KG1 (cell line): ENCODE results near the gene PMM2.
"Not testable (repeated sequence)": the region's sequence is repeated elsewhere in the genome, so short reads cannot be mapped to it uniquely, and the experiment has no call there.

Experiments
- DNase-seq: peaks from one replicate; lab custom pipeline; 2025; lab: John Stamatoyannopoulos, UW

Gene PMM2

DNA sequence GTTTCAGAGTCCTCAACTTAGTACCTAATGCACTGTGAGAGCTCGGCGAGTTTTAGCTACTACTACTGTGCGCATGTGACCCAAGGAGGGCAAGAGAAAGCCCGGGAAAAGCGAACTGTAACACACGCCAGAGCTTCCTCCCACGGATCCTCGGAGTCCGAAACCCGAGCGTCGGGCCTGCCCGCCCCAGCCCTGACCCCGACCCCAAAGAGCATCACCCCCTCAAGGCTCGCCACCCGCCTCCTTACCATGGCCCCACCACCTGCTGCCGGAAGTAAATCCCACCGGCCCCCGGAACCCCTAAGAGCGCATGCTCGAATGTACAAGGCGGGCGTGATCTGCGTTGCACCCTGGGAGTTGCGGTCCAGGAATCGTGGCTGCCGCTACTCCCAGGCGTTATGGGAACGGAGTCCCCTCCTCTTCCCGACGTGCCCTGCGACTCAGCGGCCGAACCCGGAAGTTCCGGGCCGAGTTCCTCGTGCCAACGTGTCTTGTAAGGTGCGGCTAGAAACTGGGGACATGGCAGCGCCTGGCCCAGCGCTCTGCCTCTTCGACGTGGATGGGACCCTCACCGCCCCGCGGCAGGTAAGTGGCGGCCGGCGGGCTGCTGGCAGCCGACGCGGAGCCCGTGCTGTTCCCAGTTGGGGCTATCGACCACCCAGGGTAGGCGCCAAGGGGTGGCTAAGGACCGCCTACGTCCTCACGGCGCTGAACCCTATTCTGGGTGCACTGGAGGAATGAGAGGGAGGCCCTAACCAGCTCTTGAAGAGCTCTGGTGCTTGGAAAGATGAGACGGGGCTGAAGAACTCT is at the start of gene PMM2, which contains the start of gene TMEM186:
PMM2 (plus strand) TSS at position 476 of the 810 bp plus-strand sequence; CDS start at position 520, 44 bp downstream.
TMEM186 (minus strand) TSS at position 276 of the 810 bp plus-strand sequence; CDS start at position 251, 25 bp downstream.
- peak; percentile 89 for DNase-seq

DNA sequence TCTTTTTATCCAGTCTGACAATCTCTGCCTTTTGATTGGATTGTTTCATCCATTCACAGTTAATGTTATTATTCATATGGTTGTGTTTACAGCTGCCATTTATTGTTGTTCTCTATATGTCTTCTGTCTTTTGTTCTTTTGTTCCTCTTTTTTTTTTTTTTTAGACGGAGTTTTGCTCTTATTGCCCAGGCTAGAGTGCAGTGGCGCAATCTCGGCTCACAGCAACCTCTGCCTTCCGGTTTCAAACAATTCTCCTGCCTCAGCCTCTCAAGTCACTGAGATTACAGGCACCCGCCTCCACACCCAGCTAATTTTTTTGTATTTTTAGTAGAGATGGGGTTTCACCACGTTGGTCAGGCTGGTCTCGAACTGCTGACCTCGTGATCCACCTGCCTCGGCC is 48.7 kb upstream of the PMM2 start:
- not testable (repeated sequence) for DNase-seq

DNA sequence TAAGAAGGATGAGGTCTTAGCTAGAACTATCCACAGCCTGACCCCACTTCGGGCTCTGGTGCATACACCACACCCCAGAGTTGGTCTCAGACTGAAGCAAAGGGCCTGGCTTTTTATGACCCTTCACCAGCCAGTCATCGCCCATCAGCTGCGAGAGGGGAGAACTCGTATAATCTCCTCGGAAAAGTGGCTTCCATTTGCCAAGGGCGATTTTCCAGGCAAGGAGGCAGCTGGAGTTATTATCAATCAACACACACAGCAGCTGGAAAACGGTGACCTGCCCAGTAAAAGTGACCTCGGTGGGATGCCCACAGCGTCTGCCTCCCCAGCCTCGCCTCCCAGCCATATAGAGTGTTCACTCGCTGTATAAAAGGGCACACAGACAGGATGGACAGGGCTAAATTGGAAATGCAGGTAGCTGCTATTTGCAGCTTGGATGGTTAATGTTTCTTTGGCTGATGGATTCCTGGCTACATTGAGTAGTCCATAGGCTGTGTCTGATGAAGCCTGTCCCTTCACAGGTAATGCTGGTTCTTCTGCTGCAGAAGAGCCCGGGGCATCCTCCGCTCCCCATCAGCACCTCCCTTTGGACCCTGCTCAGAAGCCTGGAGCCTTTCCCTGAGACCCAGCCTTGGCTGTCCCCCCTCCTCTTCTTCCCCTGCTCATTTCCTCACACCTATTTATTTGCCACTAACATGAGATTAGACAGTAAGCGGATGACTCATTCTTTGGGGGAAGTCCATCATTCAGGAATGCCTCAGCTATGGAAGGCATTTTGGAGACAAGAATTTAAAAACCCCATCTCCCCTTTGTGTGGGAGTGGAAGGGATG is 45.9 kb upstream of the PMM2 start:
- DNase-seq = no peak

DNA sequence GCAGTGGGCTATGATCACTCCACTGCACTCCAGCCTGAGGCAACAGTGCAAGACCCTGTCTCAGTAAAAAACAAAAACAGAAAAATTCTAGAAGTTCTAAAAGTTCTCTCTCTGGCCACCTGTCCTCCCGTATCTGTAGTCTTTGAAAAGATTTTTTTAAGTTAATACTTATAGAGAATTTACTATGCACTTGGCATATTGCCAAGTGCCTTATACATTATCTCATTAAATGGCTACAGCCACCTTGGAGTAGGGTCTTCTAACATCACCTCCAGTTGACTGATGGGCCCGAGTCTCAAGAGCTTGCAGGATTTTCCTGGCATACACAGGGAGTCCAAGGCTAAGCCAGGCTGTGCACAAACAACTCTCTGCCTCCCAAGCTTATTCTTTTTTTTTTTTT is 44.9 kb upstream of the PMM2 start:
- DNase-seq = no peak

DNA sequence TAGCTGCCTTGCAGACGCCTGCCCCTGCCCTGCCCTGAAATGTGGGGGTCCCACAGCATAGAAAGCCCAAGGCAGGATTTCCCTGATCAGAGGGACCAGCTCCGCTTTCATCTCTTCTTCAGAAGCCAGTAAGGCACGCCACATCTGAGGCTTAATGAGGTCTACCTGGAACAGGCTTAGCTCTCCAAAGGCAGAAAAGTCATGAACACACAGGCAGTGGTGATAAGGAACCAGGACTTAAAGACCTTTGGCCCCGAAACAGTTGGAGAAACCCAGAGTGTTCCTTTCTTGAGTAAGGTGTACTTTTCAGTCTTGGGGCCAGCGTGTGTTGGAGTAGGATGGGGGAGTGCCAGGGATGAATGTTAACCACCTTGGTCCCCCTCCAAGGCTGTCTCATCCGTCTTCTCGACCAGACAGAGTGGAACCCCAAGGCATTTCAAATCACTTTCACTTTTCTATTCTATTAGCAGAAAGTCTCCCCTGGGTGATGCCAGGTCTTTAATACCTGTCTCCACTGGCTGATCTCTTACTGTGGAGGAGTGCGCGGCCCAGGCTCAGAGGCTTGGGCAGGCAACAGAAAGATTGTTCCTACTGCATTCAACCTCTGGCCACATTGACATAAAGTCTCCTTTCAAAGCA is 44.1 kb upstream of the PMM2 start:
- no peak for DNase-seq

DNA sequence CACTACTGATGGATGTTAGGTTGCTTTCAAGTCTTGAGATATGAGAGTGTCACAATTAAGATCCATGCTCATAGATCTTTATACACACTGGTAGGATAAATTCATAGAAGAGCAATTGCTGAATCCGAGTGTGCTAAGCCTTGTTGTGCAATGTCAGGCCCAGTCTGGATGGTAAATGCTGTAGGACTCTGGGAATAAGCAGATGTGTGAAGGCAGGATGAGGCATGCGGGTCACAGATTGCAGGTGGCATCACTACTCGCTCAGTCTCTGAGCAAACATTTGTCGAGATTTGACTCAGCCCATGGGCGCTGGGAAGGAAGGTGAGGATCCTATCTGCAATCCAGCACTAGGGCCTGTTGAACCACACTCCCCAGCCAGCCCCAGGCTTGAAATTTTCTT is 40.9 kb upstream of the PMM2 start:
- no peak for DNase-seq

DNA sequence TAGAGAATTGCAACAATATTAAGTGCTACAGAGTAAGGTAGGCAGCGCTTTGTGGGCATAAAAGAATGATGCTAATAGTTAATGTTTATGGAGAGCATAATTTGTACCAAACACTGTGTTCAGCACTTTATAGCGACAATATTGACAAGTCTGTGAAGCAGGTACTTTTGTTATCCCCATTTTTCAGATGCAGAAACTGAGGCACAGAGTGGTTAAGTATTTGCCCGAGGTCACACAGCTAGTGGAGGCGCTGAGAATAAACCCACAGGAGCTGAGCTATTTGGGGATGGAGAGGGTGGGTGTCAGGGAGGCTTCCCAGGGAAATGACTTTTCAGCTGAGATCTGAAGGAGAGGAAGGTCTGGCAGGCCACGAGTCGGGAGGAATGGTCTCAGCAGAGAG is 39.6 kb upstream of the PMM2 start:
- no peak for DNase-seq

DNA sequence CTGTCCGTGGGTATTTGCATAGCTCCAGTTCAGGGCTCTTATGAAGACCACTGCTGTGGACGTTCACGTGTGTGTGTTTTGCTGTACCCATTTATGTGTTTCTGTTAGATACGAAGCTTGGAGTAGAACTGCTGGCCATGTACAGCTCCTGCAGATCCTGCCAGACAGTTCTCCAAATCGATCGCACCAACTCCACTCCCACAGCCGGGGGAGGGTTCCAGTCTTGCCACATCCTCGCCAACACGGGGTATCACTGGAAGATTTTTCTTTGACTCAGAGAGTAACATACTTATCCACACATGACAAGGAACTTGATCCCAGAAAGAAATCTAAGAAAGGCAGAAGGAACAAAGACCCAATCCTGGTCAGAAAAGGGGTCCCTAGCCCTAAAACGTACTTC is 37.6 kb upstream of the PMM2 start:
- DNase-seq = no peak

DNA sequence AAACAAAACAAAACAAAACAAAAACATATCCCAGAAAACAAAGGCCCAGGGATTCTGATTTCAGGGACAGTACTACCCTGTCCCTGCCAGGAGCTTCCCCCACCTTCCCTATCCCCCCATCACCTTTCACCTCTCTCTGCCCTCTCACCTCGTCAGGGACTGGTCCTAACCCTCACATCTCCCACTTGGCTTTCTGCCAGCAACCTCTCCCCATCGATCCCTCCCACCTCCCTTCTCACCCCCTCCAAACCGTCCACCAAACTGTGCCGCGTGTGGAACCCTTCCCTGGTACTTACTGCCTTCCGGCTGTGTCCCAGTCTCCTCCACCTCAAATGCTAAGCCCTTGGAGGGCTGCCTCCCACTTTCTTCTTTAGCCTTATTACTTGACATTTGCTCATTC is 36.6 kb upstream of the PMM2 start:
- no peak for DNase-seq

DNA sequence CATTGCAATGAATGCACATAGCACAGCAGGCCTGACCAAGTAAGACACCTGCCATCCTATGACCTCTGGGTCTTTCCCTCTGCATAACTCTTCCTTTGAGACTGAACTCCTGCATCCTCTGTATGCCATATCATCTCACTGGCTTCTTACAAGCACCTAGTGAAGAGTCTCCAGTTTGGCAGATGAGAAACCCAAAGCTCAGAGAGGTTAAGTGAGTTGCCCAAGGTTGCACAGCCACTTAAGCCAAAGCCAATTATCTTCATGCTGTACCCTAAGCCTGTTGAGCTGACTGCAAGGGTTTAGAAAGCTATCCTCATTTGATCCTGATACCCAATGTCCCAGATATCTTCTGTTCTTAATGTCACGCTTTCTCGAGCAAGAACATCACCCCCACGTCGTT is 35.4 kb upstream of the PMM2 start:
- no peak for DNase-seq

DNA sequence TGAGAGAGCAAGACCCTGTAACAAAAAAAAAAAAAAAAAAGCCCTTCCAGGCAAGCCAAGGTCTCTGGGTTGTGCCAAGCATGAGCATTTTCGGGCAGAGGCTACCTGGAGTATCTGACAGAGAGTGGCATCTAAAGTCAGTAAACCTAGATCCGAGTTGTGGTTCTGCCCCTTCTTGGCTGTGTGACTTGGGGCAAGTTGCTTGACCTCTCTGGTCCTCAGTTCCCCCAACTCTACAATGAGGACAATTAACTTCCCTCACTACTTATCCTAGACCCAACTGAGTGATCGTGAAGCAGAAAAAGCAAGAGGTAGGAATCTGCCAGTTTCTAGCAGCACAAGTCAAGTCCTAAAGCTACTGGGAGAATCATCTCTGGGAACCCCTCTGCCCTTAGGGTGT is 34.6 kb upstream of the PMM2 start:
- DNase-seq = no peak

DNA sequence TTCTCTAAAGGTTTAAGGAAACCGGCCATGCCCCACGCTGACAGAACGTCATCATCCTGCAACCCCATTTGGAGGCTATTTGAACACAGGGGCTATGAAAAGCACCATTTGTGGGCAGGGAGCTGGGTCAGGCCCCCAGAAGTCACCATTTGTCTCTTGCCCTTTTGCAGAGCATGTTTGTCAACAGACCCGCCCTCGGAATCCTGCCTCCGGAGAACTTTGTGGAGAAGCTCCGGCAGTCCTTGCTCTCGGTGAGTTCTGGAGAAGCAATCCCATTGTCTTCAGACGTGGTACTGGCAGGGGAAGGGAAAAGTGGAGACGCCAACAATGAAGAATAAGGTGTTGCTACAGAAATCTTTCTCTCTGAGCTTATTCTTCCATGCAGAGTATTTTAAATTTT is 33.7 kb upstream of the PMM2 start:
- no peak for DNase-seq

DNA sequence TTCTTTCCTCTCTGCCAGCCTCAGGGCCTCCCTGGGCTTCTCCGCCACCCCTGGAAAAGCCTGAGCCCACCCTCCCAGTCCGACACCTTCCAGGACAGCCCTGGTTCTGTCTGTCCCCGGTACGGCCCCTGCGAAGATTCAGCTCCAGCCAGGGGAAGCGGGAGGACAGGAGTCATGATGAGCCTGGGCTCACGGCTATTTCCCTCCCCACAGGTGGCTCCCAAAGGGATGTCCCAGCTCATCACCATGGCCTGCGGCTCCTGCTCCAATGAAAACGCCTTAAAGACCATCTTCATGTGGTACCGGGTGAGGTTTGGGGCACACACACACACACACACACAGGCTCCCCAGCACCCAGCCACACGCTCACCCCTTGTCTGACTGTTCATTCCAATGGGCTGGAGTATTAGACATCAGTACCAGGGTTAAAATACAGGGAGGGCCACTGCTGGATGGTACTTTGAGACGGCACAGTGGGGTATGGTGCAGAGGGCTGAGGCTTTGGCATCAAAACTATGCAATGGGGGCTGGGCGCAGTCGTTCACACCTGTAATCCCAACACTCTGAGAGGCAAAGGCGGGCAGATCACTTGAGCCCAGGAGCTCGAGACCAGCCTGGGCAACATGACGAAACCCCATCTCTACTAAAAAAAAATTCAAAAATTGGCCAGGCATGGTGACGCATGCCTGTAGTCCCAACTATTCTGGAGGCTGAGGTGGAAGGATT is 33.0 kb upstream of the PMM2 start:
- DNase-seq = no peak

DNA sequence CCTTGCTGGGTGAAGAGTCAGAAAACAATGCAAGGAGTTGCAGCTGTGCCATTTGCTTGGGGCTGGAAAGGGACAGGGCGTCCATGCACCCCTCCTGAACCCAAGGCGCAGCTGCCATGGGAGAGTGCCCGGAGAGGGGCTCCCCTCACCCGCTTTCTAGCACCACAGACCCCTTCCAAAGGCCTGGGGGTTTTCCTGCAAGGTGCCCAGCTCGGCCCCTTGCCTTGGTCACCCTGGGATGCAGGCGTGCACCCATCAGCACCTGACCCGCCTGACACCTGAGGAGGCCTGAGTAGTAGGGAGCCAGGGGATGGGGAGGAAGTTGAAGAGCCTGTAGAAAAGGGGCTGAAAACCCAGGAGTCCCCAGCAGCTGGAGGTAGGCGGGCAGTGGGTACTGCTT is 30.5 kb upstream of the PMM2 start:
- no peak for DNase-seq

DNA sequence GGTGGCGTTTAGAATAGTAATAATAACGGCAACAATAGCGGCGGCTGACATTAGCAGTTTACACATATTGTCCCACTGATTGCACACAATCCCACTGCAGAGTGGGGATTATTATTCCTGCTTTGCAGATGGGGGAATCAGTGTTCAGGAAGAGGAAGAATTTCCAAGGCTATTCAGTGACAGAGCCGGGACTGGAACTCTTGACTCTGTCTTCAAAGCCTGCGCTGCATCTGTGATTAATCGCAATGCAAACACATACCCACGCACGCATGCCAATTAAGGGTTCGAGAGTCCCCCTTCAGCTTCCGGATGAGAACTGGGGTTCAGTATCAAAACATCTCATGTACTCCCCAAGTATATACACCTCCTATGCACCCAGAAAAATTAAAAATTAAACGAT is 29.4 kb upstream of the PMM2 start:
- DNase-seq = no peak

DNA sequence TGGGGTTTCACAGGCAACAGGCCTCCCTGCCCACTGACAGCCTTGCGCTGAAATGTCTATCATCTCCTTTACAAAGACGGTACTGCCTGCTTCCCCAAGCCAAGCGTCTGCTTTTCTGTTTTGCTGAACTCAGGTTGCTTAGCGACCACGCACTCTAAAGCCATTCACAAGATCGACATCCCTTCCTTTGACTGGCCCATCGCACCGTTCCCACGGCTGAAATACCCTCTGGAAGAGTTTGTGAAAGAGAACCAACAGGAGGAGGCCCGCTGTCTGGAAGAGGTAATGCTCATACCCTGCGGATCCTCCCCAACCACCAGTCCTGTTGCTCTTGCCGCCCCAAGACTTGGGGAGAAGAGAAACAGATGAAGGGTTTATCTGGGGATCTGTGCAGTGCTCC is 28.9 kb upstream of the PMM2 start:
- DNase-seq = no peak

DNA sequence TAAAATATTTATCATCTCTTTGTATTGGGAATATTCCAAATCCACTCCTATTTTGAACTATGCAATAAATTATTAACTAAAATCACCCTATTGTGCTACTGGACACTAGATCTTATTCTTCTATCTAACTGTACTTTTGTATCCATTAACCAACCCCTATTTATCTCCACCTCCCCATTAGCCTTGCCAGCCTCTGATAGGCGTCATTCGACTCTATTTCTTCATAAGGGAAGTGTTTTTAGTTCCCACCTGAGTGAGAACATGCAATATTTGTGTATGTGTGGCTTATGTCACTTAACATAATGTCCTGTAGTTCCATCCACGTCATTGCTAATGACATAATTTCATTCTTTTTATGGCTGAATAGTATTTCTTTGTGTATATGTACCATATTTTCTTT is 24.1 kb upstream of the PMM2 start:
- DNase-seq = no peak

DNA sequence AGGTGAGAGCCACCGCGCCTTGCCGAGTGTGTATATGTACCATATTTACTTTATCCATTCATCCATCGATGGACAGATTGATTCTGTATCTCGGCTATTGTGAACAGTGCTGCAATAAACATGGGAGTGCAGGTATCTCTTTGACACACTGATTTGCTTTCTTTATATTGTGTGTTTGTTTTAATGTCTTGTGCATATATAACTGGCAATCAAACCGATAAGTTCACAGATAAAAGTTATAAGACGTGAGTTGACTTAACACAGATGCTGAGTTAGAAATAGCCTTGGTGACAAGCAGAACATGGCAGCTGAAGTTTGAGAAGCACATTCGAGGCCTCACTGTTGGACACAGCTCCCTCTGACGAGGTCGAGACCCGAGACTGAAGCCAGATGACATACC is 23.4 kb upstream of the PMM2 start:
- DNase-seq = no peak

DNA sequence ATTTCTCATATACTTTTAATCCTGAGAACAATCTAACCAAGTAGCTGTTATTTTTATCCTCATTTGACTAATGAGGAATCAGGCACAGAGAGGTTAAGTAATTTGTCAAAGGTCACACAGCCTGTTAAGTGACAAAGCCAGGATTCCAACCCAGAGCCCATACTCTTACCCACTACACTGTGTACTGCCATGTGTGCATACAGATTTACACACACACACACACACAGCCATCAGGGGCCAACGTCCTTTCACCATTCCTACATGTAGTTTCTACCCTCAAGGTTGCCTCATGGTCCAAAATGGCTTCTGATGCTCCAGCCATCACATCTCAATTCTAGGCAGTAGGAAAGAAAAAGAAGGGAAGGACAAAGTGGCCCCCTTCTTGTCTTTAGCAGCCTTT is 22.3 kb upstream of the PMM2 start:
- no peak for DNase-seq

DNA sequence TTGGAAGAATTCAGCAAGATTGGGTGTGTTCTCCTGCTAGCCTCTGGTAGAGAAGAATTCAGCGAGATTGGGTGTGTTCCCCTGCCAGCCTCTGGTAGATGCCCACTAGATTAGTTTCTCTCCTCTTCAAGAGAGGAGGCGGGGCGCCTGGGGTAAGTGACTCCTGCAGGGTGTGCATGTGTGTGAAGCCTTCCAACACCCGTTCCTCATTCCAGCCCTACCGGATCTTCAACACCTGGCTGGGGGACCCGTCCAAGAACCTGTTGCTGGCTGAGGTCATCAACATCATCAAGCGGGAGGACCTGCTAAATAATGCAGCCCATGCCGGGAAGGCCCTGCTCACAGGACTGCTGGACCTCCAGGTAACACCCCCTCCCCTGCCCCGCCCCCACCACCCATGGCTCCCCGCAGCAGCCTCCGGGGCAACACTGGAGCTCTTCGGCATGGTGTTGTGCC is 21.5 kb upstream of the PMM2 start:
- DNase-seq = no peak

DNA sequence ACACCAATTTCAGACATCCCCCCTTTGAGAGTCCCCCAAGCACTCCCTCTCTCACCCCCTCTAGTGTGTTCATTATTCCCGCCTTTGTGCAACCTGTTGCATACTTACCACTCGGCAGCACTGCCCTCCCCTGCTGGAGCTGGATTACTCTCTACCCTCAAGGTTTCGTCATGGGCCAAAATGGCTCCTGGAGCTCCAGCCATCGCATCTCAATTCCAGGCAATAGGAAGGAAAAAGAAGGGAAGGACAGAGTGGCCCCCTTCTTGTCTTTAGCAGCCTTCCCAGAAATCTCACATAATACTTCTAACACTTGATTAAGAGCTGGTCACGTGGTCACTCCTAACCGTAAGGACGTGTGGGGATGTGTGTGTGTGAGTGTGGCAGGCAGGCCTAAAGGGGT is 20.4 kb upstream of the PMM2 start:
- DNase-seq = no peak

DNA sequence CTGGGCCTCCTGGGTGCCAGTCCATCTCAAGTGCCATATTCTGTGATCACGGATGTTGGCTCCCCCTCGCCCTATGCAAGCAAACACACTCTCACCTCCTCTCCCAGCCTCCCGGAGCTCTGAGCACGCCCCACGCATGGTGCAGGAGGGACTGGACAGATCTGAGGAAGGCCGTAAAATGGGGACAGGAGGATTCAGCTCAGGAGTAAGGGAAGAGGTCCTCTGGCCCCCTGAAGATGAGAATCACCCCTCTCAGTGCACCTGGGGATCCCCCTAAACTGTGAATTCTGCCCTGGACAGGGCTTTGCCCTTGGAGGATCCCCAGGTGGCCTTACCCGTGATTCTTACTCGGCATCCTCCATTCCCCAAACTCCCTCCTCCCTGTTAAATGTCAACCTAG is 15.8 kb upstream of the PMM2 start:
- DNase-seq = no peak
